Measurements from ENCODE around the gene IPO4. TPM values are rescaled to one million over a fixed set of nuclear protein-coding genes. Genes with fewer than 3 reads are reported as not detected.

Gene IPO4
- total and polyA plus RNA-seq, 2 of the 13 experiments (the other 11 are each of a cell fraction or from before 2014, with no cell fraction given), result 39.0 to 179 TPM

- TF ChIP-seq PRDM4 (CRISPR knock-in tag; IDR thresholded peaks at IDR 0.05; ENCODE audit: borderline replicate concordance) (no peak), CHCHD3 (CRISPR knock-in tag; IDR thresholded peaks at IDR 0.05) (peak; percentile 89; the same call in 1 of the 2 replicates), MBNL3 (CRISPR knock-in tag; conservative IDR thresholded peaks at IDR 0.05) (0 out of 2 replicates have a peak, but pooled peaks have one; percentile 9), ZMYM3 (CRISPR knock-in tag; IDR thresholded peaks at IDR 0.05) (no peak), ZNF672 (CRISPR knock-in tag; IDR thresholded peaks at IDR 0.05) (no peak), GATAD1 (CRISPR knock-in tag; IDR thresholded peaks at IDR 0.05) (peak; percentile 90), ZNF543 (CRISPR knock-in tag; IDR thresholded peaks at IDR 0.05) (peak; percentile 74), TBX2 (CRISPR knock-in tag; IDR thresholded peaks at IDR 0.05; ENCODE audit: borderline replicate concordance) (peak; percentile 17; the same call in 1 of the 2 replicates), ZNF350 (CRISPR knock-in tag; IDR thresholded peaks at IDR 0.05; ENCODE audit: borderline replicate concordance, low read depth) (peak; percentile 82; the same call in 1 of the 2 replicates), NFATC3 (CRISPR knock-in tag; IDR thresholded peaks at IDR 0.05) (0 out of 2 replicates have a peak, but pooled peaks have one; percentile 80), PCBP2 (optimal IDR thresholded peaks at IDR 0.05; ENCODE audit: low read depth, low read length, poor library complexity, severe bottlenecking) (peak; percentile 66), ARNT2 (CRISPR knock-in tag; IDR thresholded peaks at IDR 0.05; ENCODE audit: low read depth) (peak; percentile 17; the same call in 1 of the 2 replicates), ZNF354B (CRISPR knock-in tag; IDR thresholded peaks at IDR 0.05) (peak; percentile 89; the same call in 1 of the 2 replicates), ZFP36L1 (CRISPR knock-in tag; IDR thresholded peaks at IDR 0.05) (peak; percentile 89; the same call in 1 of the 2 replicates), PATZ1 (CRISPR knock-in tag; IDR thresholded peaks at IDR 0.05) (peak; percentile 74; the same call in 1 of the 2 replicates)
- TF ChIP-seq, protein P1, sequence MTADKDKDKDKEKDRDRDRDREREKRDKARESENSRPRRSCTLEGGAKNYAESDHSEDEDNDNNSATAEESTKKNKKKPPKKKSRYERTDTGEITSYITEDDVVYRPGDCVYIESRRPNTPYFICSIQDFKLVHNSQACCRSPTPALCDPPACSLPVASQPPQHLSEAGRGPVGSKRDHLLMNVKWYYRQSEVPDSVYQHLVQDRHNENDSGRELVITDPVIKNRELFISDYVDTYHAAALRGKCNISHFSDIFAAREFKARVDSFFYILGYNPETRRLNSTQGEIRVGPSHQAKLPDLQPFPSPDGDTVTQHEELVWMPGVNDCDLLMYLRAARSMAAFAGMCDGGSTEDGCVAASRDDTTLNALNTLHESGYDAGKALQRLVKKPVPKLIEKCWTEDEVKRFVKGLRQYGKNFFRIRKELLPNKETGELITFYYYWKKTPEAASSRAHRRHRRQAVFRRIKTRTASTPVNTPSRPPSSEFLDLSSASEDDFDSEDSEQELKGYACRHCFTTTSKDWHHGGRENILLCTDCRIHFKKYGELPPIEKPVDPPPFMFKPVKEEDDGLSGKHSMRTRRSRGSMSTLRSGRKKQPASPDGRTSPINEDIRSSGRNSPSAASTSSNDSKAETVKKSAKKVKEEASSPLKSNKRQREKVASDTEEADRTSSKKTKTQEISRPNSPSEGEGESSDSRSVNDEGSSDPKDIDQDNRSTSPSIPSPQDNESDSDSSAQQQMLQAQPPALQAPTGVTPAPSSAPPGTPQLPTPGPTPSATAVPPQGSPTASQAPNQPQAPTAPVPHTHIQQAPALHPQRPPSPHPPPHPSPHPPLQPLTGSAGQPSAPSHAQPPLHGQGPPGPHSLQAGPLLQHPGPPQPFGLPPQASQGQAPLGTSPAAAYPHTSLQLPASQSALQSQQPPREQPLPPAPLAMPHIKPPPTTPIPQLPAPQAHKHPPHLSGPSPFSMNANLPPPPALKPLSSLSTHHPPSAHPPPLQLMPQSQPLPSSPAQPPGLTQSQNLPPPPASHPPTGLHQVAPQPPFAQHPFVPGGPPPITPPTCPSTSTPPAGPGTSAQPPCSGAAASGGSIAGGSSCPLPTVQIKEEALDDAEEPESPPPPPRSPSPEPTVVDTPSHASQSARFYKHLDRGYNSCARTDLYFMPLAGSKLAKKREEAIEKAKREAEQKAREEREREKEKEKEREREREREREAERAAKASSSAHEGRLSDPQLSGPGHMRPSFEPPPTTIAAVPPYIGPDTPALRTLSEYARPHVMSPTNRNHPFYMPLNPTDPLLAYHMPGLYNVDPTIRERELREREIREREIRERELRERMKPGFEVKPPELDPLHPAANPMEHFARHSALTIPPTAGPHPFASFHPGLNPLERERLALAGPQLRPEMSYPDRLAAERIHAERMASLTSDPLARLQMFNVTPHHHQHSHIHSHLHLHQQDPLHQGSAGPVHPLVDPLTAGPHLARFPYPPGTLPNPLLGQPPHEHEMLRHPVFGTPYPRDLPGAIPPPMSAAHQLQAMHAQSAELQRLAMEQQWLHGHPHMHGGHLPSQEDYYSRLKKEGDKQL (CRISPR knock-in tag; IDR thresholded peaks at IDR 0.05; ENCODE audit: low read depth), result peak; percentile 10; the same call in 1 of the 2 replicates
- TF ChIP-seq, protein P2, sequence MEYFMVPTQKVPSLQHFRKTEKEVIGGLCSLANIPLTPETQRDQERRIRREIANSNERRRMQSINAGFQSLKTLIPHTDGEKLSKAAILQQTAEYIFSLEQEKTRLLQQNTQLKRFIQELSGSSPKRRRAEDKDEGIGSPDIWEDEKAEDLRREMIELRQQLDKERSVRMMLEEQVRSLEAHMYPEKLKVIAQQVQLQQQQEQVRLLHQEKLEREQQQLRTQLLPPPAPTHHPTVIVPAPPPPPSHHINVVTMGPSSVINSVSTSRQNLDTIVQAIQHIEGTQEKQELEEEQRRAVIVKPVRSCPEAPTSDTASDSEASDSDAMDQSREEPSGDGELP (IDR thresholded peaks at IDR 0.05; ENCODE audit: borderline replicate concordance, low read depth), result peak; percentile 43; the same call in 1 of the 2 replicates
These were observed 44.3 kb upstream of the IPO4 start, which contains the start of gene GMPR2 (continued) for GRCh38 chr14:24232645-24233537.

Measured in HepG2 (cell line).